Germinal center (tissue), 1 donor: ENCODE results near the gene ZNF407.
A peak's percentile ranks its signal among the peaks of the same experiment; 100 is the strongest.

ENCODE experiments used
- DNase-seq: peaks from one replicate; pipeline ENCODE4 v3.0.0; 2012; ENCODE audit warnings: mixed read lengths, low spot score

Gene ZNF407

DNA sequence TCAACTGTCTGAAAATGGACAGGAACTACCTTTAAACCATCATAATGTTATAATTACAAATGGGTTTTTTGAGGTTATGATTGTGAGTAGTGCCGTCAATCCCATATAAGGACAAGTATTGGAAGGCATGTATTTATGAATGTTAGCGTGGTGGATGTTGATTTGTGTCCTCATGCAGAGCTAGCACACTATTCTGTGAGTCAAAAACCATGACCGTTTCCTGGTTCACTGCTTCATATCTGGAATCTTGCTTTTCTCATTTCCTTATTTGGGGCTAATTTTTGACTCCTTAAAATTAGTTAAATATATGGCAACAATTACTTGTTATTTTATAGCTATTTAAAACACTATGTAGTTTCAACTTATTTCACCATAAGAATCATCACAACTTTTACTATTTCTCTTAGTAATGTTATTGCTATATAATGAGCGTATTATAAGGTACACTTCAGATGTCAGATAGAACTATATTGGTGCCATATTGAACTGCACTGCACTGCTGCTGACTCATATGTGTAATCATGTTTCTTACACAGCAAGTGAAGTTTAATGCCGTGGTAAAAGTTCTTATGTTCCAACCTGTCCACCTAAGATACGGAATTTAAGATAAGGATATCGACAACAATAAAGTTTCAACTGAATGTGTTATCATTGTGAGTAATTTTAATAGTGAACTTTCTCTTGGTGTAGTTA lies 418.5 kb downstream of the ZNF407 start:
- DNase-seq, result peak; percentile 16

DNA sequence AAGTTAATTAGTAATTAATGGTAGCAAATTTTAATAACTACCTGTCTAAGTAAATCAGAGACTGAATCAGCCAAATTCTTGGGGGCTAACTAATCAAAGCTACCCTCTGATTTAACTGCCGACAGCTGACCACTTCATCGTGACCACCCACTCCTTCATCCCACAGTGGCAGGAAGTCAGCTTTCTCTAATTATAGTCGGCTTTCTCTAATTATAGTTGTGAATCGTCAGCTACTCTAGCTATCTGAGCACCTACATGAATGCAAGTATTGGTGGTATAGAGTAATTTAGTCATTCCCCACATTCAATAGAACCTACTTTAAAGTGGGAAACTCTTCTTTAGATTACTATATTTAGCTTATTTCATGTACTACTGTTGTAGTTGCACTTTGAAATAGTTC lies 425.8 kb downstream of the ZNF407 start:
- DNase-seq, result no peak

DNA sequence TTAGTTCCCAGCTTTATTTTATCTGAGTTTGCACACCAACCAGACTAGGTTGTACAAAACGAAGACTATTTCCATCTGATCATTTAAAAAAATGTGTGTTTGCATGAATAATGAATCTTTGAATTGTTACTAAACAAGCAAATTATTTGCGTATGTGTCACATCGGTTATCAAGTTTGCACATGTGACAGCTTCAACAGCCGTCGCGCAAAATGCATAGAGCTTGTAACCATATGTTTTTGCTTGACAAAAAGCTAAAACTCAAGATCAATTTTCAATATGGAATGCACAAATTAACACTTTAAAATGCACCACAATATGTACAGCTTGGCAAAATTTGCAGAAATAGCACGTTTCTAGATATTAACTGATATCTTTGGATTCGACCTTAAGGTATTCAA lies 427.2 kb downstream of the ZNF407 start:
- no peak for DNase-seq

DNA sequence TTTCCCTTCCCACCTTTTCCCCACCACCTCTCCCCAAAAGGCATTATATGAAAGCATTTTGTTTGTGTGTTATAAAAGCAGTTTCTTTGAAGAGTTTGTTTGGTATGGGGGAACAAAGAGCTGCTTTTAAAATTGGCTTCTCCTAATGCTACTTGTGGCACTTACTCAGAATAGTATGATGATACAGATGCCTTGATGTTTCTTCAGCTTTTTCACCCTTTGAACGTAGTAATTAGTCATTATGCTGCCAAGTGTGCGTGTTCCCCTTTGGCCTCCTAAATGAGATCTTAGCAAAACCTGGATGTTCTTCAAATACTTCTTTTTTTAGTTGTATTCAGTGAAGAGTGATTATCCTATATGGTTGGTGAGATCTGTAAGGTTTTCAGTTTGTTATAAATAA lies 427.9 kb downstream of the ZNF407 start:
- no peak for DNase-seq

DNA sequence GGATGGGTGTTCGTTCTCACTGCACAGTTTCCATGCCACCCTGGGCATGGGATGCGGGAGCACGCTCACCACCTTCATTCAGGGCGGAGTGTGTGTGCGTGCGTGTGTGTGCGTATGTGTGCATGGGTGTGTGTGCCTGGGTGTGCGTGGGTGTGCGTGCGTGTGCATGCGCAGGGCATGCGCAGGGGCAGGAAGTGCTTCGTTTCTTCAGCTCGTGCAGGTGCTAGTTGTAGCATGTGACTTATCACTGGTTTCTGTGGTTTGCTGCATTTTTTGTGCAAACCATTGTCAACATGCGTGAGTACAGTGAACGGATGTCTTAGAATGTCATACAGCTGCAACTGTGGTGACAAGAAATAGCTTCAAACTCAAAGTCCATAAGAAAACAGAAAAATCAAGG lies 431.8 kb downstream of the ZNF407 start:
- DNase-seq, result no peak

DNA sequence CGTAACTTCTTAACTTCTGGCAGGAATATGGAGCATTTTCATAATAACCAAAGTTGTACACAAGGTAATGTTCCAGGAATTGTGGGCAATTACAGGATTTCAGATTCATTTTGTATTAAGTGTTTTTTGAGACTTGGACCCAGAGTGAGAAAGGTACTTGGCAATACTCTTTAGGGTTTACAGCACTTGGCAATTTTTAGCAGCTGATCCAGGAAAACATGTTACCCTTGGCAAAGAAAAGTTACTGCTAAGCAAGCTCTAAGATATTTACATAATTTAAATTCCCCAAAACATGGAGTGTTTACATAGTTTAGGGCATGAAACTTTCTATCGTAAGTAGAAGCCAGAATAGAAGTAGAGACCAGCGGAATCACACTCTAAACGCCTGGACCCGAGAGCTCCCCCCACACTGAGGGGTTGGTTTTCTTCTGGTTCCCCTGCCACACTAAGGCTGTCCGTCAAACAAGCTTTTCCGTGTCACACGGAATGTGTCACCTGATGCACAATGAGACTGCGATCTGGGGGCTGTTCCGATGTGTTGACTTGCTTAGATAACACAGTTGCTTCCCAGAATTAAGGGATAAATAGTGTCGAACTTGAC lies 434.1 kb downstream of the ZNF407 start:
- no peak for DNase-seq

DNA sequence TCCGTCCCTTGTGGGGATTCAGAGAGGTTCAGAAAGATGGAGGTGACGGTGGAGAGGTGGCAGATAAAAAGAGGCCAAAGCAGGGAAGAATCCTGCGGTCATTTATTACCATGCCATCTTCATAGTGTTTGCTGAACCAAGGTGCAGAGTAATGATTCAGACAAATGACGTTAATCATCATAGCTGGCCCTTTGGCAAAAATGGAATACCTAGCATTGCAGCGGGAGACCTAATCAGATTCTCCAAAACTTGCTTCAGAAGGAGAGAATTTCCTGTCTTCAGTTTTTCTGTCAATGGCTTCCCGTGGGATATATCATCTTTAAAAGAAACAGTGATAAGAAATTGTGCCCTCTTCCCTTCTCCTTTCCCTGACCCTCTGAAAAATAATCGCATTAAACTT lies 435.8 kb downstream of the ZNF407 start:
- DNase-seq, result no peak

DNA sequence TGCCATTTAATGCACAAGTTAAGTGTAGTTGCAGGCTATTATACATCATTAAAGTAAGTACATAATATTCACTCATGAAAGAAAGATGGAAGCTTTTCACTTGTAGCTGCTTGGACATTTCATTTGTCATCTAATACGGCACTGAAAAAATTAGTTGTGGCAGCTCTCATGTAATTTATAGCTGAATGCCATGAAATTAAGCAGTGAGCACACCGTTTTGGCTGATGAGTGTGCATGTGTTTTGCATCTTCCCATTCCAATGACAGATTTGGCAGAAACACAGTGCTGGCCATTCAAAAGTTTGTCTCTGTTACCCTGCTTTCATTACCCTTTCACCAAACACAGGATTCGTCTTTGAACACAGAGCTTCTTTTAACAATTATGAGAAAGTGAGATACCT lies 437.3 kb downstream of the ZNF407 start:
- DNase-seq, result no peak

DNA sequence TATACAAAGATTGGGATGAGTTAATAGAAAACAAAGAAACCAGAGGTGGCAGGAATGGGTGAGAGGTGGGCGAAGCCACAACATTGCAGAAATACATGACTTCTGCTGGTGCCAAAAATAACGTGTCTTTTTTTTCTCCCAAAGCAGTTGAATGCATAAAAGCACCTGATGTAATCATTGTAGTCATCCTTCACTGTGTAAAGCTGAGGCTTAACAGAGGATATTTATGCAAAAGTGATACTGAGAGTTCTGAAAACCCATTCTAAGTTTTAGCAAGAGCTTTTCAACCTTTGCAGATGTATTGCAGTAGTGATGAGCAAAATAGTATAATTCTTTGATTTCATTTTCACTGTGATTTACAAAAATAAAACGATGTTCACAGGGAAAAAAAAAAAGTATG lies 438.3 kb downstream of the ZNF407 start:
- no peak for DNase-seq

DNA sequence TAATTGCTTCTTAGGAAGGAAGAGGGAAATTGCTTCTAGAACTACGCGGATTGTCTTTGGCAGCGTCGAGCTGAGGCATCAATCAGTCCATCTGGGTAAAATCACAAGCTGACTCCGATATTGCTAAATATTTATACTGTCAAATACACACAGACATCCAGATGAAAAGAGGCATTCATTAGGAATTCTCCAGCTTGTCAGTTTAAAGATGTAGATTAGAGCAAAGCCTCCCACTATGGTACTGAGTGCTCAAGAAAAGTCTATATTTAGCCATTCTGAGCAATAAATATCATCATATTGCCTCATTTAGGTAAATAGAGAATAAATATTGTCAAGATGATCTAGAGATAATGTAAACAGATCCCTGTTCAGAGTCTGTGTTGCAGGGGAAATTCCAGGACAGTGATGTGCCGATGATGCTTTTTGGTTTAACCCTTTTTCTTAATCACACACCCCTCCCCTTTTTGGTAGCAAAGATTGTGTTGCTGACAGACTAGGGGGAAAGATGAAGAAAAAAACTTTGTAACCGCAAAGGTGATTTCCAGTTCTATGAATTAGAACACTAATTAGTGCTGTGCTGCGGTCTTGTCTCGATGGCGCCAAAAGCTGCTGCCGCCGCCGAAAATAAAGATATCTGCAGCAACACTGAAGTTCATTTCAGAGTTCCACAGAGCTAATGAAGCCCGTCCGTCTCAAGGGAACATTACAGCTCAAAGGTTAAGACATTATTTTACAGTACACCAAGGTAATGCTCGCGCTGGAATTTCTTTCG lies 439.4 kb downstream of the ZNF407 start:
- no peak for DNase-seq

DNA sequence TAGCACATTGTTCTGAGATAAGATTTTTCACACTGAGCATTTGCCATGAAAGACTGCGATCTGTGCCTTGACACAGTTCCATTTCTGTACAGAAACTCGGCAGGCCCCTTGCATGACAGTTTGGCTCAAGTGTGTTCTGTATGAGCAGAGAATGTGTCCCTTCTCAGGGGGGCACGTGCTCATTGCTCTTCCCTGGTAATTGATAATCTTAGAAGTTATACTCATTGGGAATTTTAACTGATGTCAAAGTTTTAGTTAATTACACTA lies 440.0 kb downstream of the ZNF407 start:
- no peak for DNase-seq

DNA sequence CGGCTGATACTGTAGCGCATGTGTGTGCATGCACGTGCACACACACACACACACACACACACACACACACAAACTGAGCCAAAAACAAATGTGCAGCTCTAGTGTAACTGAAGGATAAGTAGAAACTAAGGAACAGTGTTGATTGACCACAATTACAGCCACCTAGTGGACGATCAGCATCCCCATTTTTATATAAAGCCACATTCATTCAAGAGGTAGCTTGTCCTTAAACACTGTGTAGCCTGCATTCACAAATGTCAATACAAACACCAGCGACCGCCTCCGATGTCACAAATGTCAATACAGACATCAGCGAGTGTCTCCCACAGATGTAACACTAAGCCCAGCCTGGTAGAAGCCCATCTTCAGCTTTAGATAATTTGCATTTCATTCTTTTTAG lies 443.9 kb downstream of the ZNF407 start:
- DNase-seq, result peak; percentile 12

DNA sequence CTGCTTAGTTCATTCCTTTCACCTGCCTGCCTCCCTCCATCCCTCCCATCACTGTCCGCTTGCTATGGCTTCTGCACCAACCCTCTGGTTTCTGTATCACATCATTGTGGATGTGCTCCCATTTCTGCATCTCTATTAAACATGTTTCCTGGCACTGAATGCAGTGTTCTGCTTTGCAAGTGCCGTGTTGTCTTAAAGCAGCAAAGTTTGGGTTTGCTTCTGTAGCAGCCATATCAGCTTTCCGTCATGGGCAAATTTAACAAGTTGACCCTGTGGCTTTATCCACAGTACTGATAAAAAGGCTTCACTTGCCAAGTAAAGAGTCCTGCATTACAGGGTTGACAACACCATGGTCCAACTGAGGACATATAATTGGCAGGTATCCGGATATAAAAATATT lies 445.8 kb downstream of the ZNF407 start:
- no peak for DNase-seq

DNA sequence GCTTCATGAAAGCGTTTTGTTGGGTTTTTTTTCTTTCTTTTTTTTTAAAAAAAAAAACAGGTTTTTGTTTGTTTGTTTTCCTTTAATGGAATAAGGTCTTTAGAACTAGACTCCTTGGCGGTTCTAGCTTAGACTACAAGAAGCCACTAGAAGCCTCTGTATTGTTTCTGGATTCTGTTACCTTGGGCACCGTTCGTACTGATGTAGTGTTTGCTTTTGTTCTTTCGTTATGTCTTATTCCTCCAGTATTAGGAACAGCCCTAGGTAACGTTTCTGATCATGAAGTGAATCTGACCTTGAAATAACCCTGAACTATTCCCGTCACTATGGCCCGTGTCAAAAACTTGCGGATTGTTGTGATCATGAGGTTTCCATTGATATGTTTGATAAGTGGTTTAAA lies 446.6 kb downstream of the ZNF407 start:
- no peak for DNase-seq

DNA sequence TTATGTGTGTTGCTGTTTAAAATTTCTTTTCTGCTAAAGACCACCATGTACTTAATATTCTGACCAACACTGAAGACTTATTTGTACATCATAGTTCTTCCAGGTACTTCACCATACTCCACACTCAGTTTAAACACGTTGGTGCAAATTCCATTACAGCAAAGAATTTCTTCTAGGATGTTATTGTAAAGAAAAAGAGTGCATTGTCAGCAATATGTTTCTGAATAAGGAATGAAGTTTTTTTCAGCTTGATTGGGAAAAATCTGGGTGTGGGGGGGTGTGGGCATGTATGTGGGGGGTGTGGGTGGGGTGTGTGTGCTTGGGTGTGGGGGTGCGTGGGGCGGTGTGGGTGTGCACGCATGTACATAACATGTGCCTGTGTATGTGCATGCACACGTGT lies 447.1 kb downstream of the ZNF407 start:
- DNase-seq, result no peak

DNA sequence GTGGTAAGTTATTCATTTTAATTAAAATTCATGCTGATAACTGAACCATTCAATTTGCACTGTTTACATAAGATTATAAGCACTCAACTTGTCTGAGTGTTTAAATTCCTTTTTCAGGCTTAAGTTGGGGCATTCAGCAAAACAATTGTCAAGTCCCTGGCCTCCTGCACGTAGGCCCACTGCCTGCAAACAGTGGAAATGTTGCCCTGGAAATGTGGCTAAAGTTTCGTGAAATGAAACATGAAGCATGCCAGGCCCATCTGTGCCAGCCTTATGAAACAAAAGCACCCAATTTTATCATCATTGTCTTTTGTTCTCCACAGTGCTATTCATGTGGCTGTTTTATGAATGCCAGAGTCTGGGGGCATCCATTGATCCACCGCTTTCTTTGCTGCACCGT lies 447.6 kb downstream of the ZNF407 start:
- DNase-seq, result no peak

DNA sequence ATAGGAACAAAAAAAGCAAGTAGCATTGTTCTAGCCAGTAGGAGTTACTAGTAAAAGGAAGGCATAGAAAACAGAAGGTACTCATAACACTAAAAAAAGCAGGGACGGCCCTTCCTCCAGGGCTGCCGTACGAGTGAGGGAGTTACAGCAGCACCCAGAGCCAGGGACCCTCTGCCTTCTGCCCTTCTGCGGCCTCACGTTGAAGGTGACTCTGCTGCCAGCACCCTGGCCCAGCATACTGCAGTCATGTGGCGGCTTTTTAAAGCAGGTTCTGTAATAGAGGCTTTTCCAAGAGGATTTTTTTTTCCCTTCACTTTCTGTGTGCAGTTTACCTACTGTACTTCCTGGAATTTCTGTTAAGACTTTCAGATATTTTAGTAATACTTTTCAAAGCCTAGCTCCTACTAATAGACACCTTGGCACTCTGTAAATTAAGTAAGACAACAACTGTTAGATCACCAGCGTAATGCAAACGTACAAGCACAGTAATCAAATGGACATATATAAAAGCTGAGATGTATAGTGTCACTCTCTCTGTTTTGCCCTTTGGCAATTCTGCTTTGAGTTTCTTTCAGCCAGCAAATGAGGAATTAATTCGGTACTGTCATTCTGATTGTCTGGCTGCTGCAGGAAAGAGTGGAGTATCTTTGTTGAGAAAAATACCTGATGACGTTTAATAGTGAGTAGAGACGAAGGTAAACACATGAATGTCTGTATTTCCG lies 449.7 kb downstream of the ZNF407 start:
- no peak for DNase-seq

DNA sequence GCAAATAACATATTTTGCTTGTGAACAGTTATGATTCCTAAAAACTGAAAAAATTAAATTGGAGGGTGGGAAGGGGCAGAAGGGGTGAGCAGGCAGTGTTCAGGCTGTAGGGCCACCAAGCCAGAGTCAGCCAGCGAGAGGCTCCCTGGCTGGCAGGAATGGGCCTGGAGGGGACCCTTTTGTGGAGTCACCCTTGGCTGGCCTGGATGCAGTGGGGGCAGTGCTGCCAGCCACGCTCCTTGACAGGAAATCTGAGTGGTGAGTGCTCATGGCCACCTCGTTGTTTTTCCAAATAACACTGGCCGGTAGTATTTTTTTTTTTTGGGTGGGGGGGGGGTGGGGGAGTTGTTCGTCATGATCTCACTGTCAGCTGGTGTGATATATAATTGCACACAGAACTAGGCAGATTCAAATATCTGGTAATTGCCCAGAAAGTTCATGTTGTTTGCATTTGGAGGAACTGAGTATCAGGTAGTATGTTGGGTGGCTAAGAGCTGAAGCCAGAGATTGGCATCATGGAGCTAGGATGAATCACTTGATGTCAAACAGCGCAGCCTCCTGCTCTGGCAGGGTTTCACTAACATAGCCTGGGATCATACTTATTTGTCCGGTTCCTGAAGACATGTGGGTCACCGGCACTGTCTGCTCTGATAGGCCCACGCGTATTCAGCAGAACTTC lies 451.2 kb downstream of the ZNF407 start:
- DNase-seq, result no peak

DNA sequence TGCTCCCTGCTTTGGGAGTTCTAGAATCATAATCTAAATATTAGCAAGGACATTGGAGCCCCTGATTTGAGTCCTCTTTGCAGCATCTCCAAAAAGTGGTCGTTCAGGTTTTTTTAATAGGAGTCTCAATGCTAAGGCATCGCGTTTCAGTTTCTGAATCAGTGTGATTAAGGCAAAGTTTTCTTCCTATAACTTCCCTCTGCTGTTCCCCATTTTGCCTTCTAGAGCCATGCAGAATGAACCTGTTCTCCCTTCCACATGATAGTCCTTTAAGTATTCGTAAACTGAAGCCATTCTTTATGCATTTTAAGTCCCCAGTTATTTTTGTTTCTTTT lies 451.8 kb downstream of the ZNF407 start:
- no peak for DNase-seq

DNA sequence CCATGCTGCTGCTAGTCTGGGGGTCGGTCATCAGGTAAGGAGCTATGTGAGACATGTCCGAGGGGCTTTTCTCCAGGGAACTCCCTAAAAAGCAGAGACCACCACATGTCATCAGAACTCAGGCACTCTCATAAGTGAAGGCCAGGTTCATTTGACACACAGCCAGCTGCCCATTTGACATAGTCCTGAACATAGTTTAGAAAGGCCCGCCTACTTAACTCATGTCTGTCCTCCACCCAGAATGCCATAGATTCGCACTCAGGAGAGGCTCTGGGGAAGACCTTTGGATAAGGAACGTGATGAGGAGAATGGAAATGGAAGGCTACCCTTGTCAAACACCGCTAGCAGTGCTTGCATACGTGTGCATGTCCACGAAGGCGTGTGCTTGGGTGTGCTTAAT lies 454.1 kb downstream of the ZNF407 start:
- DNase-seq, result no peak

DNA sequence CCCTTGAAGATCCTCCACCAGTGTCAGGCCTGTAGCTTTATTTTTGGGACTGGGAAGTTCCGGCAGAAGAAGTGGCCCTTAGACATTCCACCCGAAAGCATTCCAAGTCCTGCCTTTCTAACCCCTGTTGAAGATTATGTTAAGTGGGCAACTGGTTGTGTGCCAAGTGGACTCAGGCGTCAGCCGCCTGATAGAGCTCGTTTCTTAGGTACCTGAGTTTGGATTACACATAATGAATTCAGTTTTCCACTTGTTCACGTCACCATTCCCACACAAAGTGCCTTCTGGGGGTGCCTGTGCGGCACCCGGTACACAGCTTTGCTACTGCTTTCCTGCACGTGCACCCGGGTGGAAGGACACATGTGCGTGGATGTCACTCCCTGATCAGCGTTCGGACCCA lies 454.8 kb downstream of the ZNF407 start:
- DNase-seq, result no peak

DNA sequence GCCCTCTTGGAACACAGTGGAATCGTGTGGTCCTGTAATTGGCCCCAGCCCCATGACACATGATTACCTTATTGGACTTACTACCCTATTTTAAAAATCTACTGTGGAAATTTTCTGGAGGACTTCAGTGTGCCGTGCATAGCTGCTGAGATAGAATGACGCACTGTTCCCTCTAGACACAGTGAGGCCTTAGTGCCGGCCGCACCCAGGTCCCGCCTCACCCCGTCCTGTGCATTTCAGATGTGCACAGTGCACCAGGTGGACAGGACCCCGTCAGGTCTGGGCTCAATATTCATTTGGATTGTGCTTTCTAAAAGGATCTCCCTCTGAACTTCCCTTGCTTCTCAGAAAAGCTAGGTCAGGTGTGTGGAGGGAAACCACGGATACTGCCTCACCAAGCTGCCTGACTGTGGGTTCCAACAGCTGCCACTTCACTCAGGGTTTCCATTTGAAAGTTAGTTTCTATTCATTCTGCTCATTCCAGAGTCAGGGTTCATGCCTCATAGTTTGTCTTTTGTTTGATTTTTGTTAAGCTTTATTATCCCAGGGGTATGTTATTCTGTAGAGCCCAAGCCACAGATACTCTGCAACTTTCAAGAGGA lies 455.5 kb downstream of the ZNF407 start:
- DNase-seq, result no peak
